HG03432 (cell line): ENCODE measurements around the gene SCUBE1.

ENCODE experiments used
- ATAC-seq: cut with Tn5 transposase; IDR thresholded peaks from one replicate; pipeline ENCODE4 v1.9.1; 2021; ENCODE audit warnings: mild to moderate bottlenecking, moderate library complexity; ENCODE audit not compliant: unreplicated experiment

Gene SCUBE1

GRCh38 chr22:43162412-43163150 lies 180.6 kb downstream of the SCUBE1 start:
- no peak for ATAC-seq

- ATAC-seq, result no peak
These were observed 182.6 kb downstream of the SCUBE1 start for GRCh38 chr22:43160497-43161126.

- no peak for ATAC-seq
These were observed 183.5 kb downstream of the SCUBE1 start for GRCh38 chr22:43159484-43160178.

- ATAC-seq, result no peak
These were observed 184.2 kb downstream of the SCUBE1 start for GRCh38 chr22:43158778-43159483.

GRCh38 chr22:43157874-43158546 lies 185.2 kb downstream of the SCUBE1 start:
- ATAC-seq, result no peak

- ATAC-seq, result no peak
These were observed 186.8 kb downstream of the SCUBE1 start for GRCh38 chr22:43156413-43156812.

- no peak for ATAC-seq
These were observed 187.4 kb downstream of the SCUBE1 start for GRCh38 chr22:43155789-43156188.

GRCh38 chr22:43154887-43155536 lies 188.2 kb downstream of the SCUBE1 start:
- no peak for ATAC-seq

- ATAC-seq, result no peak
These were observed 189.3 kb downstream of the SCUBE1 start for GRCh38 chr22:43153899-43154298.

GRCh38 chr22:43152357-43153071 lies 190.7 kb downstream of the SCUBE1 start:
- ATAC-seq, result no peak

GRCh38 chr22:43152003-43152356 lies 191.2 kb downstream of the SCUBE1 start:
- no peak for ATAC-seq

GRCh38 chr22:43151251-43152002 lies 191.7 kb downstream of the SCUBE1 start, which contains the start of gene TSPO:
Gene TSPO, plus strand, starts transcription at chr22:43151559. Its CDS starts 7,680 bp downstream, at chr22:43159239.
- ATAC-seq, result no peak

- no peak for ATAC-seq
These were observed 192.4 kb downstream of the SCUBE1 start for GRCh38 chr22:43150731-43151206.

GRCh38 chr22:43148581-43148980 lies 194.6 kb downstream of the SCUBE1 start:
- no peak for ATAC-seq

GRCh38 chr22:43147821-43148220 lies 195.4 kb downstream of the SCUBE1 start:
- no peak for ATAC-seq
